Neural crest cell (in vitro differentiated cells): ENCODE measurements around the gene ATP10B. TPM values are rescaled to one million over a fixed set of nuclear protein-coding genes. Genes with fewer than 3 reads are reported as not detected.

Source experiments
- DNase-seq: peaks from one replicate; pipeline ENCODE4 v3.0.0; 2021; ENCODE audit warnings: low read depth, mixed read lengths, low spot score
- H3K27ac Mint-ChIP-seq: one replicate; pipeline ENCODE4 v1.8.0; 2021; ENCODE audit warnings: mild to moderate bottlenecking, mixed read lengths; ENCODE audit not compliant: unreplicated experiment
- H3K27me3 Mint-ChIP-seq: 2 replicates; pipeline ENCODE4 v1.8.0; 2021; ENCODE audit warnings: low read depth, mild to moderate bottlenecking, mixed read lengths
- H3K36me3 Mint-ChIP-seq: 2 replicates; pipeline ENCODE4 v1.8.0; 2021; ENCODE audit warnings: low read depth, mild to moderate bottlenecking, mixed read lengths
- H3K4me1 Mint-ChIP-seq: 2 replicates; pipeline ENCODE4 v1.8.0; 2021; ENCODE audit warnings: mixed read lengths
- H3K4me3 Mint-ChIP-seq: one replicate; pipeline ENCODE4 v1.8.0; 2021; ENCODE audit warnings: mild to moderate bottlenecking, mixed read lengths
- H3K9me3 Mint-ChIP-seq: 2 replicates; pipeline ENCODE4 v1.8.0; 2021; ENCODE audit warnings: mixed read lengths
- total RNA-seq: library from RNA; stranded (reverse); gene quantifications from 2 replicates; pipeline ENCODE4 v1.2.1, GENCODE V29; 2021
- TF ChIP-seq, protein P1 (sequence below): fragments of 200-600 bp; sonication (generic); conservative IDR thresholded peaks from 2 replicates; pipeline ENCODE4 v1.5.0; 2021; ENCODE audit warnings: antibody characterized with exemption, mild to moderate bottlenecking

The ATP10B gene
- total RNA-seq, 1 donor from 2014 or later = 10.8 TPM

- peaks cover 2% of the 10 kb centered on the region for H3K9me3 Mint-ChIP-seq
- TF ChIP-seq, protein P1, sequence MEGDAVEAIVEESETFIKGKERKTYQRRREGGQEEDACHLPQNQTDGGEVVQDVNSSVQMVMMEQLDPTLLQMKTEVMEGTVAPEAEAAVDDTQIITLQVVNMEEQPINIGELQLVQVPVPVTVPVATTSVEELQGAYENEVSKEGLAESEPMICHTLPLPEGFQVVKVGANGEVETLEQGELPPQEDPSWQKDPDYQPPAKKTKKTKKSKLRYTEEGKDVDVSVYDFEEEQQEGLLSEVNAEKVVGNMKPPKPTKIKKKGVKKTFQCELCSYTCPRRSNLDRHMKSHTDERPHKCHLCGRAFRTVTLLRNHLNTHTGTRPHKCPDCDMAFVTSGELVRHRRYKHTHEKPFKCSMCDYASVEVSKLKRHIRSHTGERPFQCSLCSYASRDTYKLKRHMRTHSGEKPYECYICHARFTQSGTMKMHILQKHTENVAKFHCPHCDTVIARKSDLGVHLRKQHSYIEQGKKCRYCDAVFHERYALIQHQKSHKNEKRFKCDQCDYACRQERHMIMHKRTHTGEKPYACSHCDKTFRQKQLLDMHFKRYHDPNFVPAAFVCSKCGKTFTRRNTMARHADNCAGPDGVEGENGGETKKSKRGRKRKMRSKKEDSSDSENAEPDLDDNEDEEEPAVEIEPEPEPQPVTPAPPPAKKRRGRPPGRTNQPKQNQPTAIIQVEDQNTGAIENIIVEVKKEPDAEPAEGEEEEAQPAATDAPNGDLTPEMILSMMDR = no peak
- H3K4me1 Mint-ChIP-seq = peaks cover 38% of the 10 kb centered on the region
- peak overlapping the region; percentile 50 for H3K4me3 Mint-ChIP-seq
- H3K27me3 Mint-ChIP-seq = no peaks in the 10 kb centered on the region
- no peaks in the 10 kb centered on the region for H3K36me3 Mint-ChIP-seq
- H3K27ac Mint-ChIP-seq = peak overlapping the region; percentile 73
- no peak for DNase-seq
These were observed 154.7 kb downstream of the ATP10B start for GRCh38 chr5:160697281-160697680.

DNA sequence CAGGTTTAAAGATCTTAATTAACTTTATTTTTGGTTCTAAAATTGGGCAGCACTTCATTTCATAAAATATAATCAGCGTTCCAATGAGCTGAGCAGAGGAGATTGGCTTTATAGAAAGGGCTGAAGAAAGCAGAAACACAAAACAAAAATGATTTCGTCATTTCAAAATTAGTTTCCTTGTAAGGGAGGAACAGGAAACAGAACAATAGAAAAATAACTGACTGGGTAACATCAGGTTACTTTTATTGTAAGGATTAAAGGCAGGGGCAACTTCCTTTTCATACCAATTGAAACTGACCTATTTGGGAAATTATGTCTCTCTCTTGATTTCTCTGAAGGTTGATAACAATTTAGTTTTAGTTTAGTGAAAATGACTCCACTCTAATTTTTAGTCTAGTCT is 157.1 kb downstream of the ATP10B start:
- Mint-ChIP-seq H3K4me1 (peaks cover 38% of the 10 kb centered on the region), H3K27me3 (no peaks in the 10 kb centered on the region), H3K27ac (peak overlapping the region; percentile 53), H3K4me3 (no peak overlapping the region), H3K9me3 (peaks cover 2% of the 10 kb centered on the region), H3K36me3 (no peaks in the 10 kb centered on the region)
- TF ChIP-seq, protein P1 = no peak
- DNase-seq = no peak

- Mint-ChIP-seq H3K4me1 (peaks cover 31% of the 10 kb centered on the region), H3K27me3 (no peaks in the 10 kb centered on the region), H3K27ac (no peak overlapping the region), H3K9me3 (peaks cover 4% of the 10 kb centered on the region), H3K36me3 (no peaks in the 10 kb centered on the region), H3K4me3 (no peak overlapping the region)
- TF ChIP-seq, protein P1 = no peak
- no peak for DNase-seq
These were observed 158.1 kb downstream of the ATP10B start for GRCh38 chr5:160693831-160694465.

- Mint-ChIP-seq H3K36me3 (no peaks in the 10 kb centered on the region), H3K27ac (no peak overlapping the region), H3K4me3 (no peak overlapping the region), H3K27me3 (no peaks in the 10 kb centered on the region), H3K9me3 (peaks cover 4% of the 10 kb centered on the region), H3K4me1 (peaks cover 14% of the 10 kb centered on the region)
- TF ChIP-seq, protein P1 = no peak
- DNase-seq = no peak
These were observed 159.7 kb downstream of the ATP10B start for GRCh38 chr5:160692271-160692670.

- no peak for DNase-seq
- no peak overlapping the region for H3K4me3 Mint-ChIP-seq
- no peak overlapping the region for H3K27ac Mint-ChIP-seq
- TF ChIP-seq, protein P1 = peak; percentile 56
- no peaks in the 10 kb centered on the region for H3K36me3 Mint-ChIP-seq
- H3K9me3 Mint-ChIP-seq = peaks cover 2% of the 10 kb centered on the region
- H3K4me1 Mint-ChIP-seq = no peaks in the 10 kb centered on the region
- H3K27me3 Mint-ChIP-seq = no peaks in the 10 kb centered on the region
These were observed 166.3 kb downstream of the ATP10B start for GRCh38 chr5:160685695-160686094.
